Measurements from ENCODE around the gene SLC25A6. TPM values are rescaled to one million over a fixed set of nuclear protein-coding genes. Genes with fewer than 3 reads are reported as not detected.

SLC25A6 gene
- total and polyA plus RNA-seq, 9 of the 15 experiments (the other 6 are each of a cell fraction or from before 2014, with no cell fraction given): 24.6 to 330 (median 129) TPM

DNA sequence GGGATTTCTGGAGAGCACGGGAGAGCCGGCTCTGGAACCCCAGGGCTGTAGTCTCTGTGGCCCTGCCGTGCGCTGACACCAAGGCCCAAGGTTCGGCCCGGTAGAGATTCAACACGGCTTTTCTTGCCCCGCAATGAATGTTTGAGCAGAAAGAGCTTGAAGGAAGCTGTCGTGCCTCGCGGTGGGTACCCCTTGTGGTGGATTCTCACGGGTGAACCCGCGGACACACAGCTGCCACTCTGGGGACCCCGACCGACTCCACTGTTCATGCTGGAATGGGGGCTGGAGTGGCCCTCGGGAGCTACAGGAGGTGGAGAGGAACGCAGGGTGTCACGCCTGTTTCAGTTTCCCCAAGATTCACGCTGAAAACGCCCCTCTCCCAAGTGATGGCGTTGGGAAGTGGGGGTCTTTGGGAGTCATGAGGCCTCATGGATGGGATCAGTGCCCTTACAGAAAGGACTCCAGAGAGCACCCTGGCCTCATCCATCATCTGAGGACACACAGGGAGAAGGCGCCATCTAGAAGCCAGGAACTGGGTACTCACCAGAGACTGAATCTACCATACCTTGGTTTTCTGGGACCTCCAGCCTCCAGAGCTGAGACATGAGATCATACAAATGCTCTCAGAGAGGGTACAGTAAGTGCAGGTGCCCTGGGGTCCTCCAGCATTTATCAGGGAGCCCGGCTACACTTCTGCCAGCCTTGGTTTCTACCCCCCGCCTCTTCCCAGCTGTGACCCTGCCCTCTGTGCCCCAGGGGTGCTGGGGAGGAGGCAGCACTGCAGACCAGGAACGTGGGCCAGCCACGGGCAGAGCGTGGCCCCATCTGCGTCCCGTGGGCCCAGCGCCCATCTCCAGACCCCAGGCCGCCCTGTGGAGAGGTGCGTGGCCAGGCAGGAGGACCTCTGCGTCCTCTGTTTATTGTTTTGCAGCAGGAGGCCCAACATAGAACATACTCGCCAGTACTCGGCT lies 6.4 kb downstream of the SLC25A6 start (continued):
- TF ChIP-seq TAF7 (tag; IDR thresholded peaks at IDR 0.05) (no peak), ATF1 (CRISPR knock-in tag; IDR thresholded peaks at IDR 0.05) (no peak), ATF1 (tag; IDR thresholded peaks at IDR 0.05) (no peak), CREB1 (IDR thresholded peaks at IDR 0.05) (0 out of 2 replicates have a peak, but pooled peaks have one; percentile 10), CREB1 (CRISPR knock-in tag; IDR thresholded peaks at IDR 0.05) (no peak)
- TF ChIP-seq, protein P1, sequence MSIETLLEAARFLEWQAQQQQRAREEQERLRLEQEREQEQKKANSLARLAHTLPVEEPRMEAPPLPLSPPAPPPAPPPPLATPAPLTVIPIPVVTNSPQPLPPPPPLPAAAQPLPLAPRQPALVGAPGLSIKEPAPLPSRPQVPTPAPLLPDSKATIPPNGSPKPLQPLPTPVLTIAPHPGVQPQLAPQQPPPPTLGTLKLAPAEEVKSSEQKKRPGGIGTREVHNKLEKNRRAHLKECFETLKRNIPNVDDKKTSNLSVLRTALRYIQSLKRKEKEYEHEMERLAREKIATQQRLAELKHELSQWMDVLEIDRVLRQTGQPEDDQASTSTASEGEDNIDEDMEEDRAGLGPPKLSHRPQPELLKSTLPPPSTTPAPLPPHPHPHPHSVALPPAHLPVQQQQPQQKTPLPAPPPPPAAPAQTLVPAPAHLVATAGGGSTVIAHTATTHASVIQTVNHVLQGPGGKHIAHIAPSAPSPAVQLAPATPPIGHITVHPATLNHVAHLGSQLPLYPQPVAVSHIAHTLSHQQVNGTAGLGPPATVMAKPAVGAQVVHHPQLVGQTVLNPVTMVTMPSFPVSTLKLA (conservative IDR thresholded peaks at IDR 0.05): no peak
- TF ChIP-seq, protein P2, sequence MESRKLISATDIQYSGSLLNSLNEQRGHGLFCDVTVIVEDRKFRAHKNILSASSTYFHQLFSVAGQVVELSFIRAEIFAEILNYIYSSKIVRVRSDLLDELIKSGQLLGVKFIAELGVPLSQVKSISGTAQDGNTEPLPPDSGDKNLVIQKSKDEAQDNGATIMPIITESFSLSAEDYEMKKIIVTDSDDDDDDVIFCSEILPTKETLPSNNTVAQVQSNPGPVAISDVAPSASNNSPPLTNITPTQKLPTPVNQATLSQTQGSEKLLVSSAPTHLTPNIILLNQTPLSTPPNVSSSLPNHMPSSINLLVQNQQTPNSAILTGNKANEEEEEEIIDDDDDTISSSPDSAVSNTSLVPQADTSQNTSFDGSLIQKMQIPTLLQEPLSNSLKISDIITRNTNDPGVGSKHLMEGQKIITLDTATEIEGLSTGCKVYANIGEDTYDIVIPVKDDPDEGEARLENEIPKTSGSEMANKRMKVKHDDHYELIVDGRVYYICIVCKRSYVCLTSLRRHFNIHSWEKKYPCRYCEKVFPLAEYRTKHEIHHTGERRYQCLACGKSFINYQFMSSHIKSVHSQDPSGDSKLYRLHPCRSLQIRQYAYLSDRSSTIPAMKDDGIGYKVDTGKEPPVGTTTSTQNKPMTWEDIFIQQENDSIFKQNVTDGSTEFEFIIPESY (CRISPR knock-in tag; IDR thresholded peaks at IDR 0.05): 0 out of 2 replicates have a peak, but pooled peaks have one; percentile 44

All from K562 (cell line).